ENCODE measurements around the gene RNF157.

GRCh38 chr17:76188213-76189016, 51.9 kb downstream of the RNF157 start:
- no peak for TF ChIP-seq FOXM1 (IDR thresholded peaks at IDR 0.05; ENCODE audit: borderline replicate concordance)
- TF ChIP-seq SUZ12 (IDR thresholded peaks at IDR 0.05), result no peak
- TF ChIP-seq FOXK2 (IDR thresholded peaks at IDR 0.05), result no peak
- TF ChIP-seq SP1 (IDR thresholded peaks at IDR 0.05), result no peak
- TF ChIP-seq ARNT (IDR thresholded peaks at IDR 0.05), result no peak
- TF ChIP-seq, protein P1, sequence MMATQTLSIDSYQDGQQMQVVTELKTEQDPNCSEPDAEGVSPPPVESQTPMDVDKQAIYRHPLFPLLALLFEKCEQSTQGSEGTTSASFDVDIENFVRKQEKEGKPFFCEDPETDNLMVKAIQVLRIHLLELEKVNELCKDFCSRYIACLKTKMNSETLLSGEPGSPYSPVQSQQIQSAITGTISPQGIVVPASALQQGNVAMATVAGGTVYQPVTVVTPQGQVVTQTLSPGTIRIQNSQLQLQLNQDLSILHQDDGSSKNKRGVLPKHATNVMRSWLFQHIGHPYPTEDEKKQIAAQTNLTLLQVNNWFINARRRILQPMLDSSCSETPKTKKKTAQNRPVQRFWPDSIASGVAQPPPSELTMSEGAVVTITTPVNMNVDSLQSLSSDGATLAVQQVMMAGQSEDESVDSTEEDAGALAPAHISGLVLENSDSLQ (IDR thresholded peaks at IDR 0.05), result no peak

Data from HEK293T (cell line).